Measurements from ENCODE around the gene ITPK1.

- TF ChIP-seq CHD2 (IDR thresholded peaks at IDR 0.05; ENCODE audit: low read length, partially characterized antibody) (no peak), FOSL2 (IDR thresholded peaks at IDR 0.05; ENCODE audit: borderline replicate concordance, low read depth) (no peak), REST (IDR thresholded peaks at IDR 0.05; ENCODE audit: low read depth, low read length) (no peak), GABPA (IDR thresholded peaks at IDR 0.05; ENCODE audit: low read depth) (no peak), SMC3 (IDR thresholded peaks at IDR 0.05; ENCODE audit: low read depth, low read length) (no peak), SIN3A (IDR thresholded peaks at IDR 0.05; ENCODE audit: borderline replicate concordance, low read depth, low read length) (no peak)
Measured at GRCh38 chr14:92987148-92987570, 128.6 kb downstream of the ITPK1 start.

All from SK-N-SH (cell line).